IMR-90 (cell line): ENCODE measurements around the gene NKX6-2.

ENCODE experiments used
- BHLHE40 ChIP-seq: fragments of 150-350 bp; IDR thresholded peaks from 2 replicates; pipeline ENCODE4 v1.6.1; 2016; ENCODE audit warnings: mild to moderate bottlenecking, low read depth, low read length
- CEBPB ChIP-seq: IDR thresholded peaks from 2 replicates; pipeline ENCODE4 v1.6.1; 2012; ENCODE audit warnings: low read depth, low read length, improper control_type of control experiment
- MAZ ChIP-seq: IDR thresholded peaks from 2 replicates; pipeline ENCODE4 v1.6.1; 2012; ENCODE audit warnings: low read depth, mild to moderate bottlenecking, low read length, improper control_type of control experiment, moderate library complexity, borderline replicate concordance
- POLR2A ChIP-seq: IDR thresholded peaks from 2 replicates; pipeline ENCODE4 v1.6.1; 2012; ENCODE audit warnings: mild to moderate bottlenecking, low read depth, low read length
- RFX5 ChIP-seq: IDR thresholded peaks from 2 replicates; pipeline ENCODE4 v1.8.0; 2012; ENCODE audit warnings: low read depth, mild to moderate bottlenecking, low read length, moderate library complexity
- TF ChIP-seq, protein P1 (sequence below): conservative IDR thresholded peaks from 2 replicates; pipeline ENCODE4 v1.5.1; 2012; ENCODE audit warnings: mild to moderate bottlenecking, low read depth, low read length, improper control_type of control experiment
- TF ChIP-seq, protein P2 (sequence below): fragments of 150-350 bp; IDR thresholded peaks from 2 replicates; pipeline ENCODE4 v1.6.1; 2017; ENCODE audit warnings: mild to moderate bottlenecking, antibody characterized with exemption, low read length, low read depth

DNA sequence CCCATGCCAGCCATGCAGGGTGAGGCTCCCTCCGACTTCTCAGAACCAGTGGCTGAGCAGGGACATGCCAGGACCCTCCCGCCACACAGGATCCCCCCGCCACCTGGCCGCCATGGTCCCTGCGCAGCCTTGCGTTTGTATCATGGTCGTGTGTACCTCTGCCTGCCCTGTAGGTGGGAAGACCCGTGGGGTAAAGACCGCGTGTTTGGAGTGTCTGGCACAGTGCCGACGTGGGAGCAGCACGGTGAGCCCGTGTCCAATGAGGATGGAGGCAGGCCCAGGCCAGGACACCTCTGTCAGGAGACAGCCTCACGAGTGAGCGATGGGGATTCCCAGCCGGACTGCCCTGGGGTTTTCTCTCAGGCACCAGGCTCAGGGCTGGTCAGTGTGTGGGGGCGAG is 31.9 kb downstream of the NKX6-2 start:
- TF ChIP-seq, protein P1, sequence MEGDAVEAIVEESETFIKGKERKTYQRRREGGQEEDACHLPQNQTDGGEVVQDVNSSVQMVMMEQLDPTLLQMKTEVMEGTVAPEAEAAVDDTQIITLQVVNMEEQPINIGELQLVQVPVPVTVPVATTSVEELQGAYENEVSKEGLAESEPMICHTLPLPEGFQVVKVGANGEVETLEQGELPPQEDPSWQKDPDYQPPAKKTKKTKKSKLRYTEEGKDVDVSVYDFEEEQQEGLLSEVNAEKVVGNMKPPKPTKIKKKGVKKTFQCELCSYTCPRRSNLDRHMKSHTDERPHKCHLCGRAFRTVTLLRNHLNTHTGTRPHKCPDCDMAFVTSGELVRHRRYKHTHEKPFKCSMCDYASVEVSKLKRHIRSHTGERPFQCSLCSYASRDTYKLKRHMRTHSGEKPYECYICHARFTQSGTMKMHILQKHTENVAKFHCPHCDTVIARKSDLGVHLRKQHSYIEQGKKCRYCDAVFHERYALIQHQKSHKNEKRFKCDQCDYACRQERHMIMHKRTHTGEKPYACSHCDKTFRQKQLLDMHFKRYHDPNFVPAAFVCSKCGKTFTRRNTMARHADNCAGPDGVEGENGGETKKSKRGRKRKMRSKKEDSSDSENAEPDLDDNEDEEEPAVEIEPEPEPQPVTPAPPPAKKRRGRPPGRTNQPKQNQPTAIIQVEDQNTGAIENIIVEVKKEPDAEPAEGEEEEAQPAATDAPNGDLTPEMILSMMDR: no peak
- TF ChIP-seq RFX5 (no peak), POLR2A (no peak), MAZ (no peak), CEBPB (no peak), BHLHE40 (no peak)
- TF ChIP-seq, protein P2, sequence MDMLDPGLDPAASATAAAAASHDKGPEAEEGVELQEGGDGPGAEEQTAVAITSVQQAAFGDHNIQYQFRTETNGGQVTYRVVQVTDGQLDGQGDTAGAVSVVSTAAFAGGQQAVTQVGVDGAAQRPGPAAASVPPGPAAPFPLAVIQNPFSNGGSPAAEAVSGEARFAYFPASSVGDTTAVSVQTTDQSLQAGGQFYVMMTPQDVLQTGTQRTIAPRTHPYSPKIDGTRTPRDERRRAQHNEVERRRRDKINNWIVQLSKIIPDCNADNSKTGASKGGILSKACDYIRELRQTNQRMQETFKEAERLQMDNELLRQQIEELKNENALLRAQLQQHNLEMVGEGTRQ: no peak
